Measurements from ENCODE around the gene NAP1L1. TPM values are rescaled to one million over a fixed set of nuclear protein-coding genes. Genes with fewer than 3 reads are reported as not detected.

Gene NAP1L1
- total and polyA plus RNA-seq, 2 experiments from 2014 or later: 658 to 996 TPM

DNA sequence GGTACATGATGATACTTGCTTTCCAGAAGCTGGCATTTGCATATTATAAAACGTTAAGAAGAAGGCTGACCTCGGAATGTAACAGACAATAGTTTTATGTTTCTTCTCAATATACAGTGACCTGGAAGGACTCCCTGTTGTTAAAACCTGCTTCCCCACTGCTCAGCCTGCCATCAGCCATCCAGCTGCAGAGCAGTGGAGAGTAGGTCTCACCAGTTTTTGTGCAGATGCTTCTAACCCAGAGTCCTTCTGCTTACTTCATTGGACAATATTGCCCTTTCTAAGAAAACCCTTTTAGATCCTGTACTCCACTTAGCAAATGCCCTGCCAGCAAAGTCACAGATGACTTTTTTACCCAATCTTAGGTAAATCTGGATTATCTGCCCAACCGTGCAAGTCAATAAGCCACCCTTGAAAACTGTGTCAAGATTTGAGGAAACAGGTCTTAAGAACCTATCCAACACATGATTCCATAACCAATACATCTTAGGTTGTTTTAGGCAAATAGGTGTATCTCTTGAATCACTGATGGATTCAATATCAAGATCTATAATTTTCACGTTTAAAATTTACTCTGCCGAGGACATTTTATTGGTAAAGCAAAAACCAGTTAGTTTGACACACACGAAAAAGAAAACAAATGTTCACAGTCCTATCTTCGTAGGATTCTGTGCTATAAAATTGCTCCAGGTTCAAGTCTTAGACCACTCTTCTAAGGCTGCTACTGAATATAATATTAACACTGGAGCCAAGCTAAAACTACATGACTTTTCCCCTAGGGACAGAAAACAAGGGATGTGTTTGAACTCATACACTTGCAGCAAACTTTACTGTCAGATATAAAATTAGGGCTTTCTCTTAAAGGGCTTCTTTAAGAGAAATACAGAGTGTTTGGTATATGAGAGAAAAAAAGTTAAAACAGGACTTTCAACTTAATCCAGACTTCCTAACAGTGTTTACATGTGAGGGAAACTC is 58.6 kb downstream of the NAP1L1 start:
- peaks cover 7% of the 10 kb centered on the region for H3K27me3 Mint-ChIP-seq (ENCODE audit: insufficient read depth, low read depth, poor library complexity)
- Histone ChIP-seq H4K20me1 (replicated peaks; ENCODE audit: insufficient read depth) (no peaks in the 10 kb centered on the region), H2AFZ (no peak overlapping the region), H3F3A (replicated peaks; ENCODE audit: low read depth) (no peaks in the 10 kb centered on the region), H3K9me2 (ENCODE audit: insufficient read depth) (no peaks in the 10 kb centered on the region), H3K4me2 (no peak overlapping the region), H3K27ac (ENCODE audit: low read depth) (peak overlapping the region; percentile 40; the same call in 1 of the 2 replicates), H3K4me3 (no peak overlapping the region), H3K36me3 (ENCODE audit: insufficient read depth) (peaks cover 3% of the 10 kb centered on the region; the same call in 1 of the 2 replicates), H3K4me1 (ENCODE audit: insufficient read depth) (peaks cover 26% of the 10 kb centered on the region), H3K27me3 (ENCODE audit: insufficient read depth) (peaks cover 16% of the 10 kb centered on the region), H3K79me2 (replicated peaks; ENCODE audit: insufficient read depth) (peaks cover 17% of the 10 kb centered on the region)
- no peak overlapping the region for H3K27ac Mint-ChIP-seq
- no peak for TF ChIP-seq EZH2 (IDR thresholded peaks at IDR 0.05; ENCODE audit: low read depth, unreplicated experiment)
- TF ChIP-seq POLR2AphosphoS5 (IDR thresholded peaks at IDR 0.05; ENCODE audit: low read depth): no peak; the same call in 1 of the 2 replicates
- TF ChIP-seq EZH2phosphoT487 (IDR thresholded peaks at IDR 0.05; ENCODE audit: unreplicated experiment): no peak
- TF ChIP-seq, protein P1, sequence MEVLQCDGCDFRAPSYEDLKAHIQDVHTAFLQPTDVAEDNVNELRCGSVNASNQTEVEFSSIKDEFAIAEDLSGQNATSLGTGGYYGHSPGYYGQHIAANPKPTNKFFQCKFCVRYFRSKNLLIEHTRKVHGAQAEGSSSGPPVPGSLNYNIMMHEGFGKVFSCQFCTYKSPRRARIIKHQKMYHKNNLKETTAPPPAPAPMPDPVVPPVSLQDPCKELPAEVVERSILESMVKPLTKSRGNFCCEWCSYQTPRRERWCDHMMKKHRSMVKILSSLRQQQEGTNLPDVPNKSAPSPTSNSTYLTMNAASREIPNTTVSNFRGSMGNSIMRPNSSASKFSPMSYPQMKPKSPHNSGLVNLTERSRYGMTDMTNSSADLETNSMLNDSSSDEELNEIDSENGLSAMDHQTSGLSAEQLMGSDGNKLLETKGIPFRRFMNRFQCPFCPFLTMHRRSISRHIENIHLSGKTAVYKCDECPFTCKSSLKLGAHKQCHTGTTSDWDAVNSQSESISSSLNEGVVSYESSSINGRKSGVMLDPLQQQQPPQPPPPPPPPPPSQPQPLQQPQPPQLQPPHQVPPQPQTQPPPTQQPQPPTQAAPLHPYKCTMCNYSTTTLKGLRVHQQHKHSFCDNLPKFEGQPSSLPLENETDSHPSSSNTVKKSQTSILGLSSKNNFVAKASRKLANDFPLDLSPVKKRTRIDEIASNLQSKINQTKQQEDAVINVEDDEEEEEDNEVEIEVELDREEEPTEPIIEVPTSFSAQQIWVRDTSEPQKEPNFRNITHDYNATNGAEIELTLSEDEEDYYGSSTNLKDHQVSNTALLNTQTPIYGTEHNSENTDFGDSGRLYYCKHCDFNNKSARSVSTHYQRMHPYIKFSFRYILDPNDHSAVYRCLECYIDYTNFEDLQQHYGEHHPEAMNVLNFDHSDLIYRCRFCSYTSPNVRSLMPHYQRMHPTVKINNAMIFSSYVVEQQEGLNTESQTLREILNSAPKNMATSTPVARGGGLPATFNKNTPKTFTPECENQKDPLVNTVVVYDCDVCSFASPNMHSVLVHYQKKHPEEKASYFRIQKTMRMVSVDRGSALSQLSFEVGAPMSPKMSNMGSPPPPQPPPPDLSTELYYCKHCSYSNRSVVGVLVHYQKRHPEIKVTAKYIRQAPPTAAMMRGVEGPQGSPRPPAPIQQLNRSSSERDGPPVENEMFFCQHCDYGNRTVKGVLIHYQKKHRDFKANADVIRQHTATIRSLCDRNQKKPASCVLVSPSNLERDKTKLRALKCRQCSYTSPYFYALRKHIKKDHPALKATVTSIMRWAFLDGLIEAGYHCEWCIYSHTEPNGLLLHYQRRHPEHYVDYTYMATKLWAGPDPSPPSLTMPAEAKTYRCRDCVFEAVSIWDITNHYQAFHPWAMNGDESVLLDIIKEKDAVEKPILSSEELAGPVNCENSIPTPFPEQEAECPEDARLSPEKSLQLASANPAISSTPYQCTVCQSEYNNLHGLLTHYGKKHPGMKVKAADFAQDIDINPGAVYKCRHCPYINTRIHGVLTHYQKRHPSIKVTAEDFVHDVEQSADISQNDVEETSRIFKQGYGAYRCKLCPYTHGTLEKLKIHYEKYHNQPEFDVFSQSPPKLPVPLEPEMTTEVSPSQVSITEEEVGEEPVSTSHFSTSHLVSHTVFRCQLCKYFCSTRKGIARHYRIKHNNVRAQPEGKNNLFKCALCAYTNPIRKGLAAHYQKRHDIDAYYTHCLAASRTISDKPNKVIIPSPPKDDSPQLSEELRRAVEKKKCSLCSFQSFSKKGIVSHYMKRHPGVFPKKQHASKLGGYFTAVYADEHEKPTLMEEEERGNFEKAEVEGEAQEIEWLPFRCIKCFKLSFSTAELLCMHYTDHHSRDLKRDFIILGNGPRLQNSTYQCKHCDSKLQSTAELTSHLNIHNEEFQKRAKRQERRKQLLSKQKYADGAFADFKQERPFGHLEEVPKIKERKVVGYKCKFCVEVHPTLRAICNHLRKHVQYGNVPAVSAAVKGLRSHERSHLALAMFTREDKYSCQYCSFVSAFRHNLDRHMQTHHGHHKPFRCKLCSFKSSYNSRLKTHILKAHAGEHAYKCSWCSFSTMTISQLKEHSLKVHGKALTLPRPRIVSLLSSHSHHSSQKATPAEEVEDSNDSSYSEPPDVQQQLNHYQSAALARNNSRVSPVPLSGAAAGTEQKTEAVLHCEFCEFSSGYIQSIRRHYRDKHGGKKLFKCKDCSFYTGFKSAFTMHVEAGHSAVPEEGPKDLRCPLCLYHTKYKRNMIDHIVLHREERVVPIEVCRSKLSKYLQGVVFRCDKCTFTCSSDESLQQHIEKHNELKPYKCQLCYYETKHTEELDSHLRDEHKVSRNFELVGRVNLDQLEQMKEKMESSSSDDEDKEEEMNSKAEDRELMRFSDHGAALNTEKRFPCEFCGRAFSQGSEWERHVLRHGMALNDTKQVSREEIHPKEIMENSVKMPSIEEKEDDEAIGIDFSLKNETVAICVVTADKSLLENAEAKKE (CRISPR knock-in tag; IDR thresholded peaks at IDR 0.05): no peak
- no peak for TF ChIP-seq CREB1 (CRISPR knock-in tag; IDR thresholded peaks at IDR 0.05; ENCODE audit: low read depth)
- TF ChIP-seq ZNF331 (CRISPR knock-in tag; IDR thresholded peaks at IDR 0.05; ENCODE audit: low read depth): no peak
- TF ChIP-seq, protein P2, sequence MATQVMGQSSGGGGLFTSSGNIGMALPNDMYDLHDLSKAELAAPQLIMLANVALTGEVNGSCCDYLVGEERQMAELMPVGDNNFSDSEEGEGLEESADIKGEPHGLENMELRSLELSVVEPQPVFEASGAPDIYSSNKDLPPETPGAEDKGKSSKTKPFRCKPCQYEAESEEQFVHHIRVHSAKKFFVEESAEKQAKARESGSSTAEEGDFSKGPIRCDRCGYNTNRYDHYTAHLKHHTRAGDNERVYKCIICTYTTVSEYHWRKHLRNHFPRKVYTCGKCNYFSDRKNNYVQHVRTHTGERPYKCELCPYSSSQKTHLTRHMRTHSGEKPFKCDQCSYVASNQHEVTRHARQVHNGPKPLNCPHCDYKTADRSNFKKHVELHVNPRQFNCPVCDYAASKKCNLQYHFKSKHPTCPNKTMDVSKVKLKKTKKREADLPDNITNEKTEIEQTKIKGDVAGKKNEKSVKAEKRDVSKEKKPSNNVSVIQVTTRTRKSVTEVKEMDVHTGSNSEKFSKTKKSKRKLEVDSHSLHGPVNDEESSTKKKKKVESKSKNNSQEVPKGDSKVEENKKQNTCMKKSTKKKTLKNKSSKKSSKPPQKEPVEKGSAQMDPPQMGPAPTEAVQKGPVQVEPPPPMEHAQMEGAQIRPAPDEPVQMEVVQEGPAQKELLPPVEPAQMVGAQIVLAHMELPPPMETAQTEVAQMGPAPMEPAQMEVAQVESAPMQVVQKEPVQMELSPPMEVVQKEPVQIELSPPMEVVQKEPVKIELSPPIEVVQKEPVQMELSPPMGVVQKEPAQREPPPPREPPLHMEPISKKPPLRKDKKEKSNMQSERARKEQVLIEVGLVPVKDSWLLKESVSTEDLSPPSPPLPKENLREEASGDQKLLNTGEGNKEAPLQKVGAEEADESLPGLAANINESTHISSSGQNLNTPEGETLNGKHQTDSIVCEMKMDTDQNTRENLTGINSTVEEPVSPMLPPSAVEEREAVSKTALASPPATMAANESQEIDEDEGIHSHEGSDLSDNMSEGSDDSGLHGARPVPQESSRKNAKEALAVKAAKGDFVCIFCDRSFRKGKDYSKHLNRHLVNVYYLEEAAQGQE (IDR thresholded peaks at IDR 0.05; ENCODE audit: unreplicated experiment): no peak
- TF ChIP-seq, protein P3, sequence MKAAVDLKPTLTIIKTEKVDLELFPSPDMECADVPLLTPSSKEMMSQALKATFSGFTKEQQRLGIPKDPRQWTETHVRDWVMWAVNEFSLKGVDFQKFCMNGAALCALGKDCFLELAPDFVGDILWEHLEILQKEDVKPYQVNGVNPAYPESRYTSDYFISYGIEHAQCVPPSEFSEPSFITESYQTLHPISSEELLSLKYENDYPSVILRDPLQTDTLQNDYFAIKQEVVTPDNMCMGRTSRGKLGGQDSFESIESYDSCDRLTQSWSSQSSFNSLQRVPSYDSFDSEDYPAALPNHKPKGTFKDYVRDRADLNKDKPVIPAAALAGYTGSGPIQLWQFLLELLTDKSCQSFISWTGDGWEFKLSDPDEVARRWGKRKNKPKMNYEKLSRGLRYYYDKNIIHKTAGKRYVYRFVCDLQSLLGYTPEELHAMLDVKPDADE (IDR thresholded peaks at IDR 0.05): no peak
- no peak for TF ChIP-seq ZNF114 (CRISPR knock-in tag; IDR thresholded peaks at IDR 0.05)
- TF ChIP-seq, protein P4, sequence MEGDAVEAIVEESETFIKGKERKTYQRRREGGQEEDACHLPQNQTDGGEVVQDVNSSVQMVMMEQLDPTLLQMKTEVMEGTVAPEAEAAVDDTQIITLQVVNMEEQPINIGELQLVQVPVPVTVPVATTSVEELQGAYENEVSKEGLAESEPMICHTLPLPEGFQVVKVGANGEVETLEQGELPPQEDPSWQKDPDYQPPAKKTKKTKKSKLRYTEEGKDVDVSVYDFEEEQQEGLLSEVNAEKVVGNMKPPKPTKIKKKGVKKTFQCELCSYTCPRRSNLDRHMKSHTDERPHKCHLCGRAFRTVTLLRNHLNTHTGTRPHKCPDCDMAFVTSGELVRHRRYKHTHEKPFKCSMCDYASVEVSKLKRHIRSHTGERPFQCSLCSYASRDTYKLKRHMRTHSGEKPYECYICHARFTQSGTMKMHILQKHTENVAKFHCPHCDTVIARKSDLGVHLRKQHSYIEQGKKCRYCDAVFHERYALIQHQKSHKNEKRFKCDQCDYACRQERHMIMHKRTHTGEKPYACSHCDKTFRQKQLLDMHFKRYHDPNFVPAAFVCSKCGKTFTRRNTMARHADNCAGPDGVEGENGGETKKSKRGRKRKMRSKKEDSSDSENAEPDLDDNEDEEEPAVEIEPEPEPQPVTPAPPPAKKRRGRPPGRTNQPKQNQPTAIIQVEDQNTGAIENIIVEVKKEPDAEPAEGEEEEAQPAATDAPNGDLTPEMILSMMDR (conservative IDR thresholded peaks at IDR 0.05; ENCODE audit: low read depth in 2 of 2): no peak
- TF ChIP-seq NANOG (IDR thresholded peaks at IDR 0.05; ENCODE audit: borderline replicate concordance): no peak
- no peak overlapping the region; the same call in 2 of the 3 replicates for H3K4me3 Mint-ChIP-seq
- peak; percentile 41 for ATAC-seq
- H3K9me3 Mint-ChIP-seq: peaks cover 3% of the 10 kb centered on the region; the same call in 1 of the 3 replicates
- H3K36me3 Mint-ChIP-seq (ENCODE audit: low read depth): peaks cover 31% of the 10 kb centered on the region
- H3K4me1 Mint-ChIP-seq: peaks cover 34% of the 10 kb centered on the region
- DNase-seq (ENCODE audit: low spot score): no peak
